ENCODE results near the gene VEPH1.

DNA sequence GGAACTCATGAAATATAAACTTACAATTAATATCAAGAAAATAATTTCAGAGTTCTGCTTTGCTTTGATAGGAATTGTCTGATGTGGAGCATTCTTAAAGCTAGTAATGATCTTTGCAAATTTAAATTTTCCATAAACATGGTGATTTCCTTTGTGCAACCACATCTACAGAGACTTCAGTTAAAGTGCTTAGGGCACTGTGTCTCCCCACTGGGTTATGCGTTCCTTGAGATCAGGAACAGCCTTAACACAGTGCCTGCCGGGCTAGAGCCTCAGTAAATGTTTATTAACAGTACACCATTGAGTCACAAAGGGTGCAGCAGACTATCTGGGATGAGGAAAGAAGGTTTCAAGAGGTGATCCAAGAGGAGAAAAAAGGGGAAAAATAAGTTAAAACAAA is 235.2 kb downstream of the VEPH1 start:
- TF ChIP-seq, protein P1, sequence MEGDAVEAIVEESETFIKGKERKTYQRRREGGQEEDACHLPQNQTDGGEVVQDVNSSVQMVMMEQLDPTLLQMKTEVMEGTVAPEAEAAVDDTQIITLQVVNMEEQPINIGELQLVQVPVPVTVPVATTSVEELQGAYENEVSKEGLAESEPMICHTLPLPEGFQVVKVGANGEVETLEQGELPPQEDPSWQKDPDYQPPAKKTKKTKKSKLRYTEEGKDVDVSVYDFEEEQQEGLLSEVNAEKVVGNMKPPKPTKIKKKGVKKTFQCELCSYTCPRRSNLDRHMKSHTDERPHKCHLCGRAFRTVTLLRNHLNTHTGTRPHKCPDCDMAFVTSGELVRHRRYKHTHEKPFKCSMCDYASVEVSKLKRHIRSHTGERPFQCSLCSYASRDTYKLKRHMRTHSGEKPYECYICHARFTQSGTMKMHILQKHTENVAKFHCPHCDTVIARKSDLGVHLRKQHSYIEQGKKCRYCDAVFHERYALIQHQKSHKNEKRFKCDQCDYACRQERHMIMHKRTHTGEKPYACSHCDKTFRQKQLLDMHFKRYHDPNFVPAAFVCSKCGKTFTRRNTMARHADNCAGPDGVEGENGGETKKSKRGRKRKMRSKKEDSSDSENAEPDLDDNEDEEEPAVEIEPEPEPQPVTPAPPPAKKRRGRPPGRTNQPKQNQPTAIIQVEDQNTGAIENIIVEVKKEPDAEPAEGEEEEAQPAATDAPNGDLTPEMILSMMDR (IDR thresholded peaks at IDR 0.05), result no peak
- TF ChIP-seq POLR2A (IDR thresholded peaks at IDR 0.05), result no peak

Data from Peyer's patch (tissue), 4 donors.